ENCODE data around the gene TANGO2.

DNA sequence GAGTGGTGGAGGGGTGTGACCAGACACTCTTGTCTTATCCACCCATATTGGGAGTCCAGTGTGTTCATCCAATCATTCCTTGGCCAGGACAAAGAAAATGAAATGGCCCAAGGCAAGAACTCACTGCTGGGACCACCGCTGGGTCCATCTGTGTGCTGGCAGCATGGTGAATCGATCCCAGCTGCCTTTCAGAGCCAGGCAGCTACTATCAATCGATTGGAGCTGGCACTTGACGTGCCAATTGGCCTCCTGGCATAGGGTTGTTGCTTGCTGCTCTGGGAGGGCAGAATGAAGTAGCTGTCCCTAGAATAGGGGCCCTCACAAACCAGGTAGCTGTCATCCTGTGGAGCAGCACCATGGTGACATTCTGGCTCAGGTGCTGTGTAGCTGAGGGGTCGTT lies 2.9 kb upstream of the TANGO2 start:
- TF ChIP-seq TAF1 (IDR thresholded peaks at IDR 0.05; ENCODE audit: borderline replicate concordance, low read depth, low read length) (no peak), TCF12 (IDR thresholded peaks at IDR 0.05; ENCODE audit: low read depth, low read length) (no peak), HDAC6 (IDR thresholded peaks at IDR 0.05; ENCODE audit: unreplicated experiment) (no peak)
- TF ChIP-seq, protein P1, sequence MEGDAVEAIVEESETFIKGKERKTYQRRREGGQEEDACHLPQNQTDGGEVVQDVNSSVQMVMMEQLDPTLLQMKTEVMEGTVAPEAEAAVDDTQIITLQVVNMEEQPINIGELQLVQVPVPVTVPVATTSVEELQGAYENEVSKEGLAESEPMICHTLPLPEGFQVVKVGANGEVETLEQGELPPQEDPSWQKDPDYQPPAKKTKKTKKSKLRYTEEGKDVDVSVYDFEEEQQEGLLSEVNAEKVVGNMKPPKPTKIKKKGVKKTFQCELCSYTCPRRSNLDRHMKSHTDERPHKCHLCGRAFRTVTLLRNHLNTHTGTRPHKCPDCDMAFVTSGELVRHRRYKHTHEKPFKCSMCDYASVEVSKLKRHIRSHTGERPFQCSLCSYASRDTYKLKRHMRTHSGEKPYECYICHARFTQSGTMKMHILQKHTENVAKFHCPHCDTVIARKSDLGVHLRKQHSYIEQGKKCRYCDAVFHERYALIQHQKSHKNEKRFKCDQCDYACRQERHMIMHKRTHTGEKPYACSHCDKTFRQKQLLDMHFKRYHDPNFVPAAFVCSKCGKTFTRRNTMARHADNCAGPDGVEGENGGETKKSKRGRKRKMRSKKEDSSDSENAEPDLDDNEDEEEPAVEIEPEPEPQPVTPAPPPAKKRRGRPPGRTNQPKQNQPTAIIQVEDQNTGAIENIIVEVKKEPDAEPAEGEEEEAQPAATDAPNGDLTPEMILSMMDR (IDR thresholded peaks at IDR 0.05 in 2 of 3, conservative IDR thresholded peaks at IDR 0.05 in 1 of 3; ENCODE audit: control insufficient read depth in 2 of 3, extremely low read depth in 1 of 3, insufficient read depth in 1 of 3, low read depth in 3 of 3, low read length in 3 of 3): no peak
